ENCODE data around the gene SLAMF8. TPM values are rescaled to one million over a fixed set of nuclear protein-coding genes. Genes with fewer than 3 reads are reported as not detected.

The SLAMF8 gene
- total and polyA plus RNA-seq, 10 donors, result 12.9 to 40.0 (median 18.7) TPM

DNA sequence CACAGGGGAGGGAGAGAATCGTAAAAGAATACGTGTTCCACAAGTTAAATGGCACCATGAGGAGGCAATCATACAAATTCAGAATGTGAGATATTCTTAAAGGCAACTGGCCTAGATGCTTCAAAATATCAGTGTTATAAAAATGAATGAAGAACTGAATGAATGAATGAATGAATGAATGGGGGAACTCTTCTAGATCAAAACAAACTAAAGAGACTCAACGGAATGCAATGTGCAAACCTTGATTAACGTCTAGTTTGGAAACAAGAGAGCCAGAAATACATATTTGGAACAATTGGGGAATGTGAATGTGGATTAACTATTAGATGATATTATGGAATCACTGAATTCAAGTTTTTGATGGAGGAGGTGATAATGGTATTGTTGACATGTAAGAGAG lies 56.5 kb downstream of the SLAMF8 start:
- Histone ChIP-seq H3K4me1 (peaks cover 0 to 42% (median 9%) of the 10 kb centered on the region in 6 donors), H3K27ac (no peak overlapping the region), H3K9me3 (no peaks in the 10 kb centered on the region), H3K27me3 (replicated peaks in 1 of 7) (no peaks in the 10 kb centered on the region), H3K36me3 (no peaks in the 10 kb centered on the region), H3K4me3 (no peak overlapping the region)
- no peak for DNase-seq
- TF ChIP-seq, protein P1, sequence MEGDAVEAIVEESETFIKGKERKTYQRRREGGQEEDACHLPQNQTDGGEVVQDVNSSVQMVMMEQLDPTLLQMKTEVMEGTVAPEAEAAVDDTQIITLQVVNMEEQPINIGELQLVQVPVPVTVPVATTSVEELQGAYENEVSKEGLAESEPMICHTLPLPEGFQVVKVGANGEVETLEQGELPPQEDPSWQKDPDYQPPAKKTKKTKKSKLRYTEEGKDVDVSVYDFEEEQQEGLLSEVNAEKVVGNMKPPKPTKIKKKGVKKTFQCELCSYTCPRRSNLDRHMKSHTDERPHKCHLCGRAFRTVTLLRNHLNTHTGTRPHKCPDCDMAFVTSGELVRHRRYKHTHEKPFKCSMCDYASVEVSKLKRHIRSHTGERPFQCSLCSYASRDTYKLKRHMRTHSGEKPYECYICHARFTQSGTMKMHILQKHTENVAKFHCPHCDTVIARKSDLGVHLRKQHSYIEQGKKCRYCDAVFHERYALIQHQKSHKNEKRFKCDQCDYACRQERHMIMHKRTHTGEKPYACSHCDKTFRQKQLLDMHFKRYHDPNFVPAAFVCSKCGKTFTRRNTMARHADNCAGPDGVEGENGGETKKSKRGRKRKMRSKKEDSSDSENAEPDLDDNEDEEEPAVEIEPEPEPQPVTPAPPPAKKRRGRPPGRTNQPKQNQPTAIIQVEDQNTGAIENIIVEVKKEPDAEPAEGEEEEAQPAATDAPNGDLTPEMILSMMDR (IDR thresholded peaks at IDR 0.05 in 8 of 11, conservative IDR thresholded peaks at IDR 0.05 in 3 of 11), result no peak
- TF ChIP-seq POLR2A (IDR thresholded peaks at IDR 0.05) (no peak), POLR2AphosphoS5 (IDR thresholded peaks at IDR 0.05) (no peak)
- WGBS, 5 donors, result 70 to 95% (median 90%) methylated on average over 3 to 4 of the region's 4 CpGs
- intact Hi-C loops (cut with DNase I; ENCODE audit: low total_unique reads), result no loop called here

DNA sequence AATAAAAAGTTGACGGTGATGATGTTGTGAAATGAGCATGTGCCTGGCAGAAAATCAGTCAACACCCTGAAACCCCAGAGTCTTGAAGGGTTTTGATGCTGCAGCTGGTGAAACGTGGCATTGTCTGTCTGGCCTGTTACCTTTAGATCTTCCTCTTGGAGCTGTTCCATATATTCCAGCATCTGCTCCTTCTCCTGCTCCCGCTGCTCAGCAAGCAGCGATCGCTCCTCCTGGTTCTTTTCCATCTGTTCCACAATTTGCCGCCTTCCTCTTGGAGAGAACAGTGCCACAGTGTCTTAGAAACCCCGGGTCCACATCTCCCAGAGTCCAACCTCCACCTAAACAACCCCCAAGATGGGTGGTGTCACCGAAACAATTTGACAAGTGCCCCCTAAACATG lies 57.6 kb downstream of the SLAMF8 start:
- Histone ChIP-seq H3K4me3 (no peak overlapping the region), H3K27ac (no peak overlapping the region), H3K36me3 (no peaks in the 10 kb centered on the region), H3K9me3 (no peaks in the 10 kb centered on the region), H3K27me3 (replicated peaks in 1 of 7) (no peaks in the 10 kb centered on the region), H3K4me1 (peaks cover 2 to 49% (median 13%) of the 10 kb centered on the region in 6 donors)
- no peak for TF ChIP-seq POLR2A (IDR thresholded peaks at IDR 0.05)
- TF ChIP-seq, protein P1 (IDR thresholded peaks at IDR 0.05 in 8 of 11, conservative IDR thresholded peaks at IDR 0.05 in 3 of 11), result no peak
- TF ChIP-seq POLR2AphosphoS5 (IDR thresholded peaks at IDR 0.05), result no peak
- DNase-seq, result no peak
- intact Hi-C loops (cut with DNase I; ENCODE audit: low total_unique reads), result no loop called here
- WGBS, 5 donors, result 82 to 90% (median 83%) methylated on average over 8 of the region's 8 CpGs

Small RNA genes within 50 kb of the gene (small RNA-seq; reads per million reads assigned to genes)
- gene RF00570, result 0 to 0.07 (median 0.06) reads per million in 4 donors

Other genes starting within 250 kb of the SLAMF8 start
- not detected for gene APCS, start 239.0 kb upstream of the SLAMF8 start, total RNA-seq
- not detected for gene APCS, start 239.0 kb upstream of the SLAMF8 start, polyA plus RNA-seq
- under 1 TPM in 2 of 7 donors, not detected in 5; 0.46 to 0.73 TPM for gene CRP, start 112.3 kb upstream of the SLAMF8 start, total RNA-seq
- gene CRP, start 112.3 kb upstream of the SLAMF8 start, polyA plus RNA-seq, result under 1 TPM in 1 of 3 donors, not detected in 2; 0.06 TPM
- gene DUSP23, start 45.9 kb upstream of the SLAMF8 start, total RNA-seq, result 10 to 100 TPM; 23.1 to 76.3 (median 30.7) TPM
- gene DUSP23, start 45.9 kb upstream of the SLAMF8 start, polyA plus RNA-seq, result 10 to 100 TPM; 45.0 to 69.5 (median 58.3) TPM
- 10 to 100 TPM in 5 of 7 donors, 1 to 10 TPM in 2; 7.5 to 24.4 (median 17.8) TPM for gene FCRL6, start 24.5 kb upstream of the SLAMF8 start, total RNA-seq
- gene FCRL6, start 24.5 kb upstream of the SLAMF8 start, polyA plus RNA-seq, result 1 to 10 TPM in 2 of 3 donors, under 1 TPM in 1; 0.52 to 2.0 (median 1.0) TPM
- under 1 TPM in 1 of 7 donors, not detected in 6; 0.33 TPM for gene VSIG8, start 35.8 kb downstream of the SLAMF8 start, total RNA-seq
- under 1 TPM; 0.03 to 0.43 (median 0.13) TPM for gene VSIG8, start 35.8 kb downstream of the SLAMF8 start, polyA plus RNA-seq
- 1 to 10 TPM; 1.1 to 3.0 (median 2.0) TPM for gene CFAP45, start 73.3 kb downstream of the SLAMF8 start, total RNA-seq
- gene CFAP45, start 73.3 kb downstream of the SLAMF8 start, polyA plus RNA-seq, result 1 to 10 TPM in 2 of 3 donors, under 1 TPM in 1; 0.58 to 2.8 (median 1.2) TPM
- 100 to 1,000 TPM; 341 to 505 (median 407) TPM for gene TAGLN2, start 98.6 kb downstream of the SLAMF8 start, total RNA-seq
- 100 to 1,000 TPM; 351 to 525 (median 475) TPM for gene TAGLN2, start 98.6 kb downstream of the SLAMF8 start, polyA plus RNA-seq
- 1 to 10 TPM in 4 of 7 donors, under 1 TPM in 3; 0.64 to 2.1 (median 1.1) TPM for gene IGSF9, start 118.7 kb downstream of the SLAMF8 start, total RNA-seq
- under 1 TPM; 0.12 to 0.80 (median 0.46) TPM for gene IGSF9, start 118.7 kb downstream of the SLAMF8 start, polyA plus RNA-seq
- gene SLAMF9, start 127.4 kb downstream of the SLAMF8 start, total RNA-seq, result 1 to 10 TPM in 1 of 7 donors, under 1 TPM in 2, not detected in 4; 0.67 to 1.3 (median 0.89) TPM
- gene SLAMF9, start 127.4 kb downstream of the SLAMF8 start, polyA plus RNA-seq, result under 1 TPM; 0.14 to 0.26 (median 0.22) TPM
- gene PIGM, start 205.1 kb downstream of the SLAMF8 start, total RNA-seq, result 1 to 10 TPM; 4.2 to 8.5 (median 6.8) TPM
- gene PIGM, start 205.1 kb downstream of the SLAMF8 start, polyA plus RNA-seq, result 1 to 10 TPM; 2.1 to 2.7 (median 2.4) TPM
- 10 to 100 TPM in 5 of 7 donors, 1 to 10 TPM in 2; 6.5 to 30.8 (median 23.9) TPM for gene KCNJ10, start 243.3 kb downstream of the SLAMF8 start, total RNA-seq
- gene KCNJ10, start 243.3 kb downstream of the SLAMF8 start, polyA plus RNA-seq, result 1 to 10 TPM; 3.7 to 3.9 (median 3.8) TPM